Measurements from ENCODE around the gene ARID5B.
A peak's percentile ranks its signal among the peaks of the same experiment; 100 is the strongest.

ARID5B gene

GRCh38 chr10:61939902-61940301, 38.4 kb downstream of the ARID5B start:
- FAIRE-seq, result no peak

- FAIRE-seq, result no peak
Measured at GRCh38 chr10:61941202-61941681, 39.7 kb downstream of the ARID5B start.

- FAIRE-seq, result peak; percentile 49
Measured at GRCh38 chr10:61942604-61943461, 41.3 kb downstream of the ARID5B start.

- FAIRE-seq, result peak; percentile 35
Measured at GRCh38 chr10:61943674-61944378, 42.3 kb downstream of the ARID5B start.

- FAIRE-seq, result peak; percentile 86
Measured at GRCh38 chr10:61944410-61945147, 43.1 kb downstream of the ARID5B start.

GRCh38 chr10:61949687-61950086, 48.2 kb downstream of the ARID5B start:
- FAIRE-seq, result no peak

GRCh38 chr10:61950449-61951143, 49.1 kb downstream of the ARID5B start:
- FAIRE-seq, result no peak

GRCh38 chr10:61951144-61951483, 49.6 kb downstream of the ARID5B start:
- FAIRE-seq, result no peak

GRCh38 chr10:61952028-61952674, 50.7 kb downstream of the ARID5B start:
- FAIRE-seq, result no peak

GRCh38 chr10:61953183-61953582, 51.7 kb downstream of the ARID5B start:
- no peak for FAIRE-seq

GRCh38 chr10:61957806-61958205, 56.3 kb downstream of the ARID5B start:
- FAIRE-seq, result no peak

- no peak for FAIRE-seq
Measured at GRCh38 chr10:61958311-61958710, 56.8 kb downstream of the ARID5B start.

GRCh38 chr10:61958805-61959204, 57.3 kb downstream of the ARID5B start:
- FAIRE-seq, result no peak

- no peak for FAIRE-seq
Measured at GRCh38 chr10:61959814-61960213, 58.3 kb downstream of the ARID5B start.

GRCh38 chr10:61960396-61961120, 59.1 kb downstream of the ARID5B start:
- FAIRE-seq, result no peak

- FAIRE-seq, result no peak
Measured at GRCh38 chr10:61961278-61961677, 59.8 kb downstream of the ARID5B start.

- FAIRE-seq, result no peak
Measured at GRCh38 chr10:61962971-61963370, 61.5 kb downstream of the ARID5B start.

- FAIRE-seq, result no peak
Measured at GRCh38 chr10:61963669-61964058, 62.2 kb downstream of the ARID5B start.

- no peak for FAIRE-seq
Measured at GRCh38 chr10:61964059-61964709, 62.7 kb downstream of the ARID5B start.

- FAIRE-seq, result peak; percentile 98
Measured at GRCh38 chr10:61964949-61965702, 63.6 kb downstream of the ARID5B start.

All from A204.1 (cell line).